GM23338 (cell line): ENCODE results near the gene SNX14. TPM values are rescaled to one million over a fixed set of nuclear protein-coding genes. Genes with fewer than 3 reads are reported as not detected.
A peak's percentile ranks its signal among the peaks of the same experiment; 100 is the strongest.

ENCODE experiments used
- ATAC-seq: fragments of 200-7000 bp; cut with Tn5 transposase; 3 replicates; pipeline ENCODE4 v1.9.1; 2020
- DNase-seq: peaks from one replicate; pipeline ENCODE4 v3.0.0-alpha.2; 2015; ENCODE audit warnings: low spot score
- H2AFZ ChIP-seq: fragments of 200-600 bp; sonication (generic); 2 replicates; pipeline ENCODE4 v1.8.0; 2016; ENCODE audit warnings: antibody characterized with exemption, mild to moderate bottlenecking, moderate library complexity
- H3F3A ChIP-seq: fragments of 200-600 bp; sonication (generic); replicated peaks from 2 replicates; pipeline ENCODE4 v1.8.0; 2017; ENCODE audit warnings: antibody characterized with exemption, mixed run types, low read depth
- H3K27ac ChIP-seq: fragments of 200-600 bp; sonication (generic); 2 replicates; pipeline ENCODE4 v1.6.1; 2016; ENCODE audit warnings: low read depth
- H3K27me3 ChIP-seq: fragments of 200-600 bp; sonication (generic); 2 replicates; pipeline ENCODE4 v1.8.0; 2016; ENCODE audit warnings: mild to moderate bottlenecking, mixed run types, moderate library complexity; ENCODE audit not compliant: insufficient read depth
- H3K36me3 ChIP-seq: fragments of 200-600 bp; sonication (generic); 2 replicates; pipeline ENCODE4 v1.8.0; 2016; ENCODE audit warnings: mild to moderate bottlenecking; ENCODE audit not compliant: insufficient read depth
- H3K4me1 ChIP-seq: fragments of 200-600 bp; sonication (generic); 2 replicates; pipeline ENCODE4 v1.8.0; 2016; ENCODE audit warnings: mild to moderate bottlenecking, moderate library complexity; ENCODE audit not compliant: insufficient read depth
- H3K4me2 ChIP-seq: fragments of 200-600 bp; sonication (generic); 2 replicates; pipeline ENCODE4 v1.7.1; 2017; ENCODE audit warnings: mixed run types
- H3K4me3 ChIP-seq: fragments of 200-600 bp; sonication (generic); 2 replicates; pipeline ENCODE4 v1.6.1; 2016; ENCODE audit warnings: mixed run types
- H3K79me2 ChIP-seq: fragments of 200-600 bp; sonication (generic); replicated peaks from 2 replicates; pipeline ENCODE4 v1.8.0; 2017; ENCODE audit warnings: mild to moderate bottlenecking; ENCODE audit not compliant: insufficient read depth
- H3K9me2 ChIP-seq: fragments of 200-600 bp; sonication (generic); 2 replicates; pipeline ENCODE4 v1.8.0; 2017; ENCODE audit not compliant: insufficient read depth
- H4K20me1 ChIP-seq: fragments of 200-600 bp; sonication (generic); replicated peaks from 2 replicates; pipeline ENCODE4 v1.8.0; 2017; ENCODE audit warnings: mild to moderate bottlenecking; ENCODE audit not compliant: insufficient read depth
- H3K27ac Mint-ChIP-seq: 2 replicates; pipeline ENCODE4 v1.8.0; 2020; ENCODE audit warnings: inconsistent platforms, mild to moderate bottlenecking, moderate library complexity, mixed read lengths
- H3K27me3 Mint-ChIP-seq: 3 replicates; pipeline ENCODE4 v1.8.0; 2022; ENCODE audit warnings: low read depth, mild to moderate bottlenecking, moderate library complexity, mixed read lengths, inconsistent platforms; ENCODE audit not compliant: insufficient read depth, poor library complexity
- H3K36me3 Mint-ChIP-seq: 3 replicates; pipeline ENCODE4 v1.8.0; 2021; ENCODE audit warnings: low read depth, mild to moderate bottlenecking, inconsistent platforms, moderate library complexity, mixed read lengths
- H3K4me1 Mint-ChIP-seq: 3 replicates; pipeline ENCODE4 v1.8.0; 2020; ENCODE audit warnings: mild to moderate bottlenecking, inconsistent platforms, mixed read lengths
- H3K4me3 Mint-ChIP-seq: 3 replicates; pipeline ENCODE4 v1.8.0; 2021; ENCODE audit warnings: moderate library complexity, mild to moderate bottlenecking, inconsistent platforms, mixed read lengths
- H3K9me3 Mint-ChIP-seq: 3 replicates; pipeline ENCODE4 v1.8.0; 2020; ENCODE audit warnings: moderate library complexity, mild to moderate bottlenecking, inconsistent platforms, mixed read lengths
- CREB1 ChIP-seq: fragments of 250-450 bp; sonication (Bioruptor Pico); IDR thresholded peaks from 2 replicates; pipeline ENCODE4 v1.5.0; 2020; ENCODE audit warnings: low read depth, mild to moderate bottlenecking, moderate library complexity
- CTCF ChIP-seq, 2 experiments: fragments of 200-600 bp in 1 of 2; sonication (generic) in 1 of 2; conservative IDR thresholded peaks; 2 replicates each; pipeline versions ENCODE4 v1.5.1 to v1.6.1; 2016 to 2017; ENCODE audit warnings: antibody characterized with exemption in 2 of 2, low read depth in 2 of 2, mild to moderate bottlenecking in 2 of 2, moderate library complexity in 1 of 2
- EZH2phosphoT487 ChIP-seq: fragments of 200-600 bp; sonication (generic); IDR thresholded peaks from one replicate; pipeline ENCODE4 v1.8.1; 2018; ENCODE audit warnings: antibody characterized with exemption; ENCODE audit not compliant: unreplicated experiment
- NANOG ChIP-seq: IDR thresholded peaks from 2 replicates; pipeline ENCODE4 v1.6.1; 2016; ENCODE audit warnings: antibody characterized with exemption, borderline replicate concordance
- REST ChIP-seq: IDR thresholded peaks from one replicate; pipeline ENCODE4 v1.6.1; 2018; ENCODE audit warnings: antibody characterized with exemption; ENCODE audit not compliant: unreplicated experiment
- STAT1 ChIP-seq: IDR thresholded peaks from one replicate; pipeline ENCODE4 v1.6.1; 2016; ENCODE audit warnings: antibody characterized with exemption; ENCODE audit not compliant: unreplicated experiment
- ZNF114 ChIP-seq: fragments of 250-450 bp; sonication (Bioruptor Pico); IDR thresholded peaks from 2 replicates; pipeline ENCODE4 v1.5.0; 2020; ENCODE audit warnings: mild to moderate bottlenecking, moderate library complexity
- ZNF331 ChIP-seq: fragments of 250-450 bp; sonication (Bioruptor Pico); IDR thresholded peaks from 2 replicates; pipeline ENCODE4 v1.5.0; 2020; ENCODE audit warnings: low read depth, mild to moderate bottlenecking, moderate library complexity
- ZNF462 ChIP-seq: fragments of 250-450 bp; sonication (Bioruptor Pico); IDR thresholded peaks from 2 replicates; pipeline ENCODE4 v1.5.0; 2020; ENCODE audit warnings: mild to moderate bottlenecking, moderate library complexity
- polyA plus RNA-seq: library from polyadenylated mRNA; unstranded; fragments of >200 nt; fragmentation: Nextera tagmentation; extraction: Ambion mirVana; gene quantifications from 2 replicates; pipeline ENCODE4 v1.2.1, GENCODE V29; 2016
- total RNA-seq: library from RNA; depleted of rRNA; stranded (reverse); fragments of >200 nt; shearing (Covaris generic); gene quantifications from 2 replicates; pipeline ENCODE4 v1.2.3, GENCODE V29; 2014

Gene SNX14
- total and polyA plus RNA-seq, 2 experiments from 2014 or later, result 23.1 to 32.0 TPM

GRCh38 chr6:85459224-85459901 lies 134.3 kb downstream of the SNX14 start (continued):
- TF ChIP-seq ZNF331, result no peak
- no peak for TF ChIP-seq CTCF (conservative IDR thresholded peaks at IDR 0.05; ENCODE audit: low read depth in 2 of 2)
- no peak for TF ChIP-seq STAT1
- TF ChIP-seq REST, result no peak
- no peak for TF ChIP-seq ZNF114 (CRISPR knock-in tag)
- no peak for TF ChIP-seq EZH2phosphoT487
- TF ChIP-seq NANOG, result no peak
- TF ChIP-seq CREB1 (CRISPR knock-in tag), result no peak

- ATAC-seq (peak; percentile 60), DNase-seq (peak; percentile 41)
- Mint-ChIP-seq H3K4me3 (no peak overlapping the region; the same call in 2 of the 3 replicates), H3K9me3 (no peaks in the 10 kb centered on the region), H3K27ac (no peak overlapping the region), H3K4me1 (peaks cover 26% of the 10 kb centered on the region), H3K36me3 (no peaks in the 10 kb centered on the region), H3K27me3 (peaks cover 4% of the 10 kb centered on the region)
- Histone ChIP-seq H3K4me1 (peaks cover 26% of the 10 kb centered on the region), H3K4me2 (peak overlapping the region; percentile 49), H3K27ac (no peak overlapping the region; the same call in 1 of the 2 replicates), H3K27me3 (no peaks in the 10 kb centered on the region), H3K4me3 (peak overlapping the region; percentile 15; the same call in 1 of the 2 replicates), H3K36me3 (no peaks in the 10 kb centered on the region), H2AFZ (peak overlapping the region; percentile 15; the same call in 1 of the 2 replicates), H4K20me1 (no peaks in the 10 kb centered on the region), H3F3A (no peaks in the 10 kb centered on the region), H3K79me2 (no peaks in the 10 kb centered on the region), H3K9me2 (peaks cover 11% of the 10 kb centered on the region)
- TF ChIP-seq EZH2phosphoT487 (no peak), NANOG (no peak), ZNF462 (peak; percentile 25; the same call in 1 of the 2 replicates), CREB1 (CRISPR knock-in tag) (no peak)
Observed at GRCh38 chr6:85458782-85459181, 134.9 kb downstream of the SNX14 start.
